Measurements from ENCODE around the gene ADAT2.
A peak's percentile ranks its signal among the peaks of the same experiment; 100 is the strongest.

GRCh38 chr6:143374014-143374413, 76.5 kb downstream of the ADAT2 start:
- TF ChIP-seq CTCF (conservative IDR thresholded peaks at IDR 0.05 in 1 of 2, IDR thresholded peaks at IDR 0.05 in 1 of 2; ENCODE audit: extremely low read depth in 1 of 2, insufficient read depth in 1 of 2, low read depth in 1 of 2, low read length in 2 of 2): peak in 1 of 2 donors; percentile 6
- TF ChIP-seq EZH2 (IDR thresholded peaks at IDR 0.05; ENCODE audit: borderline replicate concordance, low read length): no peak

All from mammary epithelial cell (primary cell).